RCC 7860 (cell line): ENCODE measurements around the gene PLK5.
"Not testable (repeated sequence)": the region's sequence is repeated elsewhere in the genome, so short reads cannot be mapped to it uniquely, and the experiment has no call there.

Experiments
- DNase-seq: peaks from one replicate; pipeline ENCODE4 v3.0.0-alpha.2; 2015; ENCODE audit warnings: low spot score
- FAIRE-seq: peaks from 2 replicates; lab custom pipeline; 2012; peaks lifted over from hg19 to GRCh38; lab: Jason Lieb, UNC

PLK5 gene

GRCh38 chr19:1522061-1522460 lies 1.8 kb upstream of the PLK5 start:
- no peak for FAIRE-seq
- DNase-seq, result no peak

- no peak for DNase-seq
- no peak for FAIRE-seq
Observed at GRCh38 chr19:1522838-1523237, 1.0 kb upstream of the PLK5 start.

DNA sequence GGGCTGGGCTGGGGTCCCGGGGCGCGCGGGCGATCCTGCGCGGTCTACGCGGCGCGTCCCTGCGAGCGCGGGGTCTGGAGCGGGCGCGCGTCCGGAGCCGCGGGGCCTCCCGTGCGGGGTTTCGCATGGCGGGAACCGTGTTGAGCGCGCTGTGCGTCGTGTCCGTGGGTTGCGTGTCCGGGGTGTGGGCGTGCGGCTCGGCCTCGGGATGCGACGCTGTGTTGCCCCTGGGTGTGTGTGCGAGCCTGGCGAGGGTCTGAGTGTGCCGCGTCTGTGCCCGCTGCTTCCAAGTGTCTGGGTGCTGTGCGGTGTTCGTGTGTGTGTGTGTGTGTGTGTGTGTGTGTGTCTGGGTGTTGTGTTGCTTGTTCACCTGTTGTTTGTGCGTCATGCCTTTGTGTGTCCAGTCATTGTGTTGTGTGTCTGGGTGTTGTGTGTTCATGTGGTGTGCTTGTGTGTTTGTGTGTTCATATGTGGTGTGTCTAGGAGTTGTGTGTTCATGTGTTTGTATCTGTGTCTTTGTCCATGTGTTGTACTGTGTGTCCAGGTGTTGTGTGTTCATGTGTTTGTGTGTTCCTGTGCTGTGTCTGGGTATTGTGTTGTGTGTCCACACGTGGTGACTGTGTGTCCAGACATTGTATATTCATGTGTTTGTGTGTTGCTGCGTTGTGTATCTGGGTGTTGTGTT lies 552 bp downstream of the PLK5 start:
- FAIRE-seq (no peak), DNase-seq (no peak)

DNA sequence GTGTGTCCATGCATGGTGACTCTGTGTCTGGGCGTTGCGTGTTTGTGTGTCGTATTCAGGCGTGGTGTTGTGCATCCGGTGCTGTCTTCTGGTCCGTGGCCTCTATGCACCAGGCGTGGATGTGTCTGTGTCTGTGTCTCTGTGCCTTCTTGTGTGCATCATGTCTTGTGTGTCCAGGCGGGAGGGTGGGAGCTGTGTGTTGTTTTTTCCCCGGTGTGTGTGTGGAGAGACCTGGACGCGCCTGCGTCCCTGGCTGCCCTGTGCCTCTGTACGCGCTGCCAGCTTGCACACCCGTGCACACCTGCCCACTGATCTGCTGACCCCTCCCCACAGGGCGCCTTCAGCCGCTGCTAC lies 1.1 kb downstream of the PLK5 start:
- FAIRE-seq, result no peak

DNA sequence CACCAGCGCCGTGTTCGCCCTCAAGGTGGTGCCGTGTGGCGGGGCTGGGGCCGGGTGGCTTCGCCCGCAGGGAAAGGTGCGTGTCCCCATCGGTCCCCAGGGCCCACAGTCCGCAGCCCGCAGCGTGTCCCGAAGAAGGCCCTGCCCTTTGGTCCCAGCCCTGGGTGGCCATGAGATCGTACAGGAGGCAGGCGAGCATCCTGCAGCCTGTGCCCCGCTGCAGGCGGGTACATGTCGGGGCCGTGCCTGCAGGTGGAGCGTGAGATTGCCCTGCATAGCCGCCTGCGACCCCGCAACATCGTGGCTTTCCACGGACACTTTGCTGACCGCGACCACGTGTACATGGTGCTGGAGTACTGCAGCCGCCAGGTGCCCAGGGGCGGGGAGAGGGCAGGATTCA lies 1.5 kb downstream of the PLK5 start:
- no peak for FAIRE-seq

More for the DNA sequence above, 1.1 kb downstream of the PLK5 start:
- no peak for DNase-seq

DNA sequence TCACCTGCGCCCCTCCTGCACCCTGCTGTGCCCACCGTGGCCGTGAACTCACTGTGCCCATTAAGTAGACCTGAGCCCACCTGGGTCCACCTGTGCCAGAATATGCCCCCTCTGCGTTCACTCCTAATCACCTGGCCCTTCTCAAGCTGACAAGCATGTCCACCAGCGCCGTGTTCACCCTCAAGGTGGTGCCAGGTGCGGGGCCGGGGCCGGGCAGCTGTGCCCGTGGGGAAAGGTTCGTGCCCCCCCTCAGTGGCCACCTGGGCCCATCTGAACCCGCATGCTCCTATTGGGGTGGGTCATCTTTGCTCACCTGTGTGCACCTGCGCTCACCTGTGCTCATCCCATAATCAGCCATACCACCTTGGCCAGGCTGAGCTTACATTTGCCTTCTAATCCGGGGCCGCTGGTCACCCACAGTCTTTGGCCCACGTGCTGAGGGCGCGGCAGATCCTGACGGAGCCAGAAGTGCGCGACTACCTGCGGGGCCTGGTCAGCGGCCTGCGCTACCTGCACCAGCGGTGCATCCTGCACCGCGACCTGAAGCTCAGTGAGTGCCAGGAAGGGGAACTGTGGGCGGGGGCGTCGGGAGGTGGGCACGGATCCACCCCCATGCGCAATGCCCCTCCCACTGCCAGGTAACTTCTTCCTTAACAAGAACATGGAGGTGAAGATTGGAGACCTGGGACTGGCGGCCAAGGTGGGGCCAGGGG lies 2.3 kb downstream of the PLK5 start:
- FAIRE-seq, result no peak

More for the DNA sequence above, 1.5 kb downstream of the PLK5 start:
- DNase-seq, result no peak

DNA sequence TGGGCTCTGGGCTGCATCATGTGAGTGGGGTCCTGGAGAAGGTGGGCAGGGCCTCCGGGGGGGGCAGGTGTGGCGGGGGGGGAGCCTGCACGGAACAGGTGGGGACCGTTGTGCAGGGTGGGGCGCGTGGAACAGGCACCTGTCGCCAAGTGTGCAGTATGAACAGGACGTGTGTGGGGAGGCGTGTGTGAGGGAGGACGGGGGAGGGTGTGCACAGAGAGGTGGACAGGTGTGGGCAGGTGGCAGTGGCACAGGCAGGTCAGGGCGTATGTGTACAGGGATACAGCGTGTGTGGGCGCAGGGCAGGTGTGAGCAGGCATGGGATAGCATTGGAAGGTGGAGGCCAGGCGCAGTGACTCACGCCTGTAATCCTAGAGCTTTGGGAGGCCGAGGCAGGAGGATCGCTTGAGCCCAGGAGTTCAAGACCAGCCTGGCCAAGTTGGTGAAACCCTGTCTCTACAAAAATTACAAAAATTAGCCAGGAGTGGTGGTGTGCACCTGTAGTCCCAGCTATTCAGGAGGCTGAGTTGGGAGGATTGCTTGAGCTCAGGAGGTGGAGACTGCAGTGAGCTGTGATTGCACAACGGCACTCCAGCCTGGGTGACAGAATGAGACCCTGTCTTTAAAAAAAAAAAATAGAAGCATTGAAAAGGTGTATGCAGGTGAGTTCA lies 3.2 kb downstream of the PLK5 start:
- DNase-seq, result no peak

More for the DNA sequence above, 2.3 kb downstream of the PLK5 start:
- no peak for DNase-seq

GRCh38 chr19:1527650-1528309 lies 3.9 kb downstream of the PLK5 start:
- DNase-seq (no peak), FAIRE-seq (no peak)

More for the DNA sequence above, 3.2 kb downstream of the PLK5 start:
- no peak for FAIRE-seq

DNA sequence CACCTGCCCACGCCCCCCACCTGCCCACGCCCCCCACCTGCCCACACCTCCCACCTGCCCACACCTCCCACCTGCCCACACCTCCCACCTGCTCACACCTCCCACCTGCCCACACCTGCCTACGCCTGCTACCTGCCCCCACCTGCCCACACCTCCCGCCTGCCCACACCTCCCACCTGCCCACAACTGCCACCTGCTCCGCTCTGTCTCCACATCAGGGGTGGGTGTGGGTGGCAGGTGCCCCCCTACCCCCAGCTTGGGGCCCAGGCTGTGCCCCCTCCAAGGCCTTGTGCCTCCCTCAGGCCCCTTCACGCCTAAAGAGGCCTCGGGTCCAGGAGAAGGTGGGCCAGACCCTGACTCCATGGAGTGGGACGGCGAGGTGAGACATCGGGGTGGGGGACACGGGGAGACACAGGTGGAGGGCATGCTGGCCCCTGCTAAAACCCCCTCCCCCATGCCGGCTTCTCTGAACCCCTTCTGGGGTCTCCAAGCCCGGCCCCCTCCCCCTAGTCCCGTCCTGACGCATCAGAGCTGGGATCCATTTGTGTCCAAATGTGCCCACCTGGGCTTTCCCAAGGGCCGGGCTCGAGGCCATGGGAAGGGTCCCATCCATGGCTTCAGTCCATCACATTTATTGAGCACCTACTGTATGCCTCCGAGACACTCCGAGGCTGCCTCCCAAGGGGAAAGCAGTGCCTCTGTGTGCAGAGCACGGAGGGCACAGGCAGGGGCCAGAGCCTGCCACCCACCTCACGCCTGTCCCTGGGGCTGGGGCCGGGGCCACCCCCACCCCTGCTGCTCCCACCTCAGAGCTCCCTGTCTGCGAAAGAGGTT lies 4.9 kb downstream of the PLK5 start:
- no peak for DNase-seq
- no peak for FAIRE-seq

DNA sequence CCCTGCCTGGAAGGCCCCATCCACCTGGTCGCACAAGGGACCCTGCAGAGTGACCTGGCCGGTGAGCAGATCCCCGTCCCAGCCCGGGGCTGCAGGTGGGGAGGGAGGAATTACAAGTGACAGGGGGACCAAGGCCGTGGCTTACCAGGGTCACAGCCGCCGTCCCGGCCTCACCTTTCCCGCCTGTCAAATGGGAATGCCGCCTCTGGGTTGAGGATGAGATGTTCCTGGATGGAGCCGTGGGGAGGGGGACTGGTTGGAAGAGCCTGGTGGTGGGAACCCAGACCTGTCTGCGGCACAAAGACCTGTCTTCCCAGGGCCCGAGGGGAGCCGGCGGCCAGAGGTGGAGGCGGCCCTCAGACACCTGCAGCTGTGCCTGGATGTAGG lies 5.5 kb downstream of the PLK5 start:
- no peak for FAIRE-seq
- DNase-seq, result no peak

DNA sequence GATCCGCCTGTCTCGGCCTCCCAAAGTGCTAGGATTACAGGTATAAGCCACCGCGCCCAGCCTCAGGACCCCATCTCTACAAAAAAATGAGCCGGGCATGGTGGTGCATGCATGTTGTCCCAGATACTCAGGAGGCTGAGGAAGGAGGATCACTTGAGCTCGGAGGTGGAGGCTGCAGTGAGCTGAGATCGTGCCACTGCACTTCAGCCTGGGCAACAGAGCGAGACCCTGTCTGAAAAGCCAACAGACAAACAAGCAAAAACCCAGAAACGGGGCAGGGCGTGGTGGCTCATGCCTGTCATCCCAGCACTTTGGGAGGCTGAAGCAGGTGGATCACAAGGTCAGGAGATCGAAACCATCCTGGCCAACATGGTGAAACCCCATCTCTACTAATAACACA lies 7.0 kb downstream of the PLK5 start:
- not testable (repeated sequence) for FAIRE-seq, DNase-seq

- no peak for FAIRE-seq
- no peak for DNase-seq
Observed at GRCh38 chr19:1531587-1531986, 7.7 kb downstream of the PLK5 start.

DNA sequence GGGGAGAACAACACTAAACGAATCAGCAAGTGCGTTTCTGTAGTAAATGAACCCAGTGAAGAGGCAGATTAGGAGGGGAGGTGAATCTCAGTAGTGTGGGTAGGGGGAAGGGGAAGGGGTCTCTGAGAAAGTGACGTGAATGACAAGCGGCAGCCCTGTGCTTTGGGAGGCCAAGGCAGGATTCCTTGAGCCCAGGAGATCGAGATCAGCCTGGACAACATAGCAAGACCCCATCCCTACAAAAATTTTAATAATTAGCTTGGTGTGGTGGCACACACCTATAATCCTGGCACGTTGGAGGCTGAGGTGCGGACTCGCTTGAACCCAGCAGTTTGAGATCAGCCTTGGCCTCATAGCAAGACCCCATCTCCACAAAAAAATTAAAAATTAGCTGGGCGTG lies 8.1 kb downstream of the PLK5 start:
- DNase-seq (no peak), FAIRE-seq (no peak)

GRCh38 chr19:1533510-1534150 lies 9.8 kb downstream of the PLK5 start:
- no peak for DNase-seq

GRCh38 chr19:1534972-1535371 lies 11.1 kb downstream of the PLK5 start:
- FAIRE-seq, result no peak

More at GRCh38 chr19:1533510-1534150, 9.8 kb downstream of the PLK5 start:
- FAIRE-seq, result no peak

GRCh38 chr19:1535699-1536098 lies 11.8 kb downstream of the PLK5 start:
- DNase-seq, FAIRE-seq: not testable (repeated sequence)

More at GRCh38 chr19:1534972-1535371, 11.1 kb downstream of the PLK5 start:
- no peak for DNase-seq

- FAIRE-seq, result no peak
- no peak for DNase-seq
Observed at GRCh38 chr19:1538978-1539377, 15.1 kb downstream of the PLK5 start.

- DNase-seq, FAIRE-seq: not testable (repeated sequence)
Observed at GRCh38 chr19:1539749-1540148, 15.9 kb downstream of the PLK5 start.

- FAIRE-seq, result no peak
- DNase-seq, result no peak
Observed at GRCh38 chr19:1540365-1540925, 16.6 kb downstream of the PLK5 start.
